Measurements from ENCODE around the gene PITPNM2.

Gene PITPNM2

GRCh38 chr12:123134826-123135225, 16.1 kb downstream of the PITPNM2 start:
- TF ChIP-seq CTCF (IDR thresholded peaks at IDR 0.05) = no peak

- TF ChIP-seq CTCF (IDR thresholded peaks at IDR 0.05) = no peak
These were observed 16.6 kb downstream of the PITPNM2 start for GRCh38 chr12:123134271-123134671.

GRCh38 chr12:123133701-123134100, 17.2 kb downstream of the PITPNM2 start:
- TF ChIP-seq CTCF (IDR thresholded peaks at IDR 0.05) = no peak

- no peak for TF ChIP-seq CTCF (IDR thresholded peaks at IDR 0.05)
These were observed 17.8 kb downstream of the PITPNM2 start for GRCh38 chr12:123132951-123133619.

GRCh38 chr12:123131879-123132402, 18.9 kb downstream of the PITPNM2 start:
- TF ChIP-seq CTCF (IDR thresholded peaks at IDR 0.05) = no peak

- no peak for TF ChIP-seq CTCF (IDR thresholded peaks at IDR 0.05)
These were observed 19.5 kb downstream of the PITPNM2 start for GRCh38 chr12:123131291-123131832.

GRCh38 chr12:123129621-123130020, 21.3 kb downstream of the PITPNM2 start:
- TF ChIP-seq CTCF (IDR thresholded peaks at IDR 0.05) = no peak

All from LNCAP (cell line).